HG03460 (cell line): ENCODE measurements around the gene MCEE.
"Not testable (repeated sequence)": the region's sequence is repeated elsewhere in the genome, so short reads cannot be mapped to it uniquely, and the experiment has no call there.

ENCODE experiments used
- ATAC-seq: cut with Tn5 transposase; IDR thresholded peaks from one replicate; pipeline ENCODE4 v1.9.1; 2021; ENCODE audit not compliant: unreplicated experiment

MCEE gene

GRCh38 chr2:71130152-71130904 lies at the start of gene MCEE, which contains the start of gene MPHOSPH10:
TSS of gene MCEE (minus strand) at chr2:71130229. CDS start at chr2:71130219, 10 bp downstream.
TSS of gene MPHOSPH10 (plus strand) at chr2:71130634. CDS start at chr2:71130666, 32 bp downstream.
- ATAC-seq, result peak; percentile 94

GRCh38 chr2:71178836-71179235 lies 48.8 kb upstream of the MCEE start:
- not testable (repeated sequence) for ATAC-seq

GRCh38 chr2:71174207-71174606 lies 44.2 kb upstream of the MCEE start:
- ATAC-seq, result no peak

GRCh38 chr2:71173096-71173495 lies 43.1 kb upstream of the MCEE start:
- no peak for ATAC-seq

- no peak for ATAC-seq
These were observed 36.8 kb upstream of the MCEE start for GRCh38 chr2:71166812-71167211.

GRCh38 chr2:71157124-71157793 lies 27.2 kb upstream of the MCEE start:
- no peak for ATAC-seq

GRCh38 chr2:71156573-71156972 lies 26.5 kb upstream of the MCEE start:
- no peak for ATAC-seq

GRCh38 chr2:71155846-71156245 lies 25.8 kb upstream of the MCEE start:
- no peak for ATAC-seq

GRCh38 chr2:71154798-71155197 lies 24.8 kb upstream of the MCEE start:
- ATAC-seq, result no peak

- ATAC-seq, result no peak
These were observed 24.2 kb upstream of the MCEE start for GRCh38 chr2:71154279-71154678.

- no peak for ATAC-seq
These were observed 23.7 kb upstream of the MCEE start for GRCh38 chr2:71153585-71154224.

GRCh38 chr2:71151620-71152019 lies 21.6 kb upstream of the MCEE start:
- ATAC-seq, result no peak

GRCh38 chr2:71150082-71150816 lies 20.2 kb upstream of the MCEE start:
- no peak for ATAC-seq

GRCh38 chr2:71148506-71149063 lies 18.6 kb upstream of the MCEE start:
- ATAC-seq, result no peak

- no peak for ATAC-seq
These were observed 13.8 kb upstream of the MCEE start for GRCh38 chr2:71143782-71144181.

GRCh38 chr2:71136174-71136573 lies 6.1 kb upstream of the MCEE start:
- no peak for ATAC-seq

GRCh38 chr2:71133603-71134002 lies 3.6 kb upstream of the MCEE start:
- no peak for ATAC-seq

- ATAC-seq, result not testable (repeated sequence)
These were observed 1.5 kb upstream of the MCEE start for GRCh38 chr2:71131387-71132166.

GRCh38 chr2:71130905-71131244 lies 846 bp upstream of the MCEE start:
- ATAC-seq, result no peak

GRCh38 chr2:71129902-71130151 lies 202 bp downstream of the MCEE start:
- peak; percentile 48 for ATAC-seq
